Fibroblast of skin of right biceps (primary cell): ENCODE measurements around the gene FDX1.
A peak's percentile ranks its signal among the peaks of the same experiment; 100 is the strongest.

Source experiments
- DNase-seq: peaks from one replicate; pipeline ENCODE4 v3.0.0-alpha.2; 2013

FDX1 gene

GRCh38 chr11:110513846-110514437, 84.2 kb downstream of the FDX1 start:
- peak; percentile 58 for DNase-seq
